22Rv1 (cell line): ENCODE results near the gene TRPT1.

ENCODE experiments used
- CTCF ChIP-seq: fragments of 450-650 bp; IDR thresholded peaks from 2 replicates; pipeline ENCODE4 v1.5.1; 2017; ENCODE audit warnings: mild to moderate bottlenecking
- ZFX ChIP-seq: fragments of 450-650 bp; IDR thresholded peaks from 2 replicates; pipeline ENCODE4 v1.6.1; 2017; ENCODE audit warnings: antibody characterized with exemption, borderline replicate concordance

GRCh38 chr11:64254326-64254725, 28.3 kb upstream of the TRPT1 start:
- TF ChIP-seq CTCF (no peak), ZFX (no peak)
